HG03432 (cell line): ENCODE data around the gene TOLLIP.
"Not testable (repeated sequence)": the region's sequence is repeated elsewhere in the genome, so short reads cannot be mapped to it uniquely, and the experiment has no call there.

ENCODE experiments used
- ATAC-seq: cut with Tn5 transposase; IDR thresholded peaks from one replicate; pipeline ENCODE4 v1.9.1; 2021; ENCODE audit warnings: mild to moderate bottlenecking, moderate library complexity; ENCODE audit not compliant: unreplicated experiment

Gene TOLLIP

GRCh38 chr11:1344056-1344635, 34.7 kb upstream of the TOLLIP start:
- ATAC-seq: no peak

- ATAC-seq: no peak
Measured at GRCh38 chr11:1343391-1344055, 34.1 kb upstream of the TOLLIP start.

GRCh38 chr11:1342946-1343345, 33.5 kb upstream of the TOLLIP start:
- ATAC-seq: no peak

- ATAC-seq: no peak
Measured at GRCh38 chr11:1341928-1342524, 32.6 kb upstream of the TOLLIP start.

GRCh38 chr11:1341226-1341625, 31.8 kb upstream of the TOLLIP start:
- ATAC-seq: not testable (repeated sequence)

GRCh38 chr11:1340111-1340510, 30.7 kb upstream of the TOLLIP start:
- no peak for ATAC-seq

GRCh38 chr11:1339066-1339675, 29.7 kb upstream of the TOLLIP start:
- ATAC-seq: no peak

- ATAC-seq: no peak
Measured at GRCh38 chr11:1338201-1339065, 29.0 kb upstream of the TOLLIP start.

GRCh38 chr11:1337647-1338007, 28.2 kb upstream of the TOLLIP start:
- no peak for ATAC-seq

- no peak for ATAC-seq
Measured at GRCh38 chr11:1336836-1337646, 27.6 kb upstream of the TOLLIP start.

- ATAC-seq: no peak
Measured at GRCh38 chr11:1335811-1336761, 26.7 kb upstream of the TOLLIP start.

- no peak for ATAC-seq
Measured at GRCh38 chr11:1335264-1335810, 25.9 kb upstream of the TOLLIP start.

- ATAC-seq: no peak
Measured at GRCh38 chr11:1333860-1334259, 24.4 kb upstream of the TOLLIP start.

GRCh38 chr11:1333091-1333772, 23.8 kb upstream of the TOLLIP start:
- no peak for ATAC-seq

GRCh38 chr11:1330473-1330872, 21.0 kb upstream of the TOLLIP start:
- no peak for ATAC-seq

- no peak for ATAC-seq
Measured at GRCh38 chr11:1327064-1327460, 17.6 kb upstream of the TOLLIP start.

GRCh38 chr11:1326435-1327063, 17.1 kb upstream of the TOLLIP start:
- ATAC-seq: no peak

- ATAC-seq: no peak
Measured at GRCh38 chr11:1323774-1324173, 14.3 kb upstream of the TOLLIP start.
